Left forelimb (tissue), 1 donor: Measurements from ENCODE around the gene FGGY.
A peak's percentile ranks its signal among the peaks of the same experiment; 100 is the strongest.

Source experiments
- DNase-seq: peaks from one replicate; pipeline ENCODE4 v3.0.0-alpha.2; 2018; ENCODE audit warnings: low spot score

FGGY gene

GRCh38 chr1:59384443-59384842 is 87.5 kb downstream of the FGGY start:
- no peak for DNase-seq

- no peak for DNase-seq
Observed at GRCh38 chr1:59388191-59388590, 91.3 kb downstream of the FGGY start.

- no peak for DNase-seq
Observed at GRCh38 chr1:59389847-59390246, 93.0 kb downstream of the FGGY start.

GRCh38 chr1:59390307-59390706 is 93.4 kb downstream of the FGGY start:
- no peak for DNase-seq

DNA sequence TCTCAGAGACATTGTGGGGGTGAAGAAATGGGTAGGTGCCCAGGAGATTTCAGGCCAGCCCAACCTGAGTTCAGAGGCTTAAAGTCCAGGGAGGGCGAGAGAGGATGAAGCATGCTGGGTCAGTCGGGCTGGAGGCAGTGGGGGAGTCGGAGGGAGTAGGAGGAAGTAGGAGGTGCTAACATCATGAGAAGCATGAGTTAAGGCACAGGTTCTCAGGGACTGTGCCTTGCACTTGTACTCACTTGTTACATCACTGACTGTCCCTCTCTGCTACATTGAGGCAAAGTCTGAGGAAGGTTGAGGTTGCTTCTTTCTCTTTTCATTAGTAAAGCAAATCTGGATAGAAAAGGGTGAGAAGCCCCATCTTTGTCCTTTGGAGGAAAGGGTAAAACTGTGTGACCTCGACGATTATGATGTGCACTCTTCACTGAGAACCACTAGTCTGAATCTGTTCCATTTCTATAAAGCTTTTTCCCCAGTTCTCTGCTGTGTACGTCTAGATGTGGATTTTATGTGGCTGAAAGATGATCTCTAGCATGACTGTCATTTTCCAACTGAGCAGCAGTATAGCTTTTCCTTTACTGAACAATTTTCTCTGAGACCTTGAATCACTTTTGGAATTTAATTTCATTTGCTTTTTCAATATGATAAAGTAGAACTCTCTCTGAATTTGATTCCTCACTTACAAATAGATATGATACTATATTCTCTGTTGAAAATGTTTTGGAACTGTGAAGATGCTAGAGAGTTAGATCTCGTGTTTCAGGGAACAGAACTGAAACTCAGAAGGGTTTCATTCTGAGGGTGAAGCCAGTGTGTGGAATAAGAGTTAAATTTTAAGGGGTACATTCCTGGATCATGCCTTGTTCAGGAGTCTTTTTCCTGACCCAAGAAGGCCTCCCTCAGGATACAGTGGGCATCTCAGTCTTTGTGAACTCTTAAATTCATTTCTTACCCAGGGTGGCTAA is 94.6 kb downstream of the FGGY start:
- no peak for DNase-seq

- DNase-seq, result peak; percentile 85
Observed at GRCh38 chr1:59393211-59394180, 96.6 kb downstream of the FGGY start.

DNA sequence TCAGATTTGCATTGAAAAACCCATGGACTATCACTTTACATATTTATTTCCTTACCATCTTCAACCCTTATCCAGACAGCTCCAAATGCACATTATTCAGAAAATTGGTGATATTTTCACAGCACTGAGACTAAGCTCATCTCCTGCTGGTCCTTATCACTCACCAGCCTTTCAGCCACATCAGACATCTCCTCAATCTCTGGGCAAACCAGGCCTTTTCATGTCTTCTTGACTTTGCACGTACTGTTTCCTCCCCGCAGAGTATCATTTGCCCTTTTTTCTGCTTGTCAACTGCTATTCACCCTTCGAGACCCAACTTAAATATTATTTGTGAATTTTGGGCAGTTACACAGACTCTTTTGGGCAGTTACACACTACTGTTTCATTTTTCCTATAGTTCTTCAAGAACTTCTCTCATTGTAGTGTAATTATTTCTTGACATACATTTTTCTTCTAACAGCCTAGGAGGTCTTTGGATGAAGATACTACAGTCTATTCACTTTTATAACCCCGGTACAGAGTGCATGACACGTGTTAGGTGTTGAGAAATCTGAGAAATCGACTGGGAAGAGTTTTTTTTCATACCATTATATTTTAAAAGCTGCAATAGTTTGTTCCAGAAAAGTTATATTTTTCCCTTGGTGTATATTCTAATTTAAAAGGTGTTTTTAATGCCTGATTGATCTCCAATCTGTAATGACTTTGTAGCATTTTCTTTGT is 98.0 kb downstream of the FGGY start:
- no peak for DNase-seq

- no peak for DNase-seq
Observed at GRCh38 chr1:59396387-59396786, 99.5 kb downstream of the FGGY start.

DNA sequence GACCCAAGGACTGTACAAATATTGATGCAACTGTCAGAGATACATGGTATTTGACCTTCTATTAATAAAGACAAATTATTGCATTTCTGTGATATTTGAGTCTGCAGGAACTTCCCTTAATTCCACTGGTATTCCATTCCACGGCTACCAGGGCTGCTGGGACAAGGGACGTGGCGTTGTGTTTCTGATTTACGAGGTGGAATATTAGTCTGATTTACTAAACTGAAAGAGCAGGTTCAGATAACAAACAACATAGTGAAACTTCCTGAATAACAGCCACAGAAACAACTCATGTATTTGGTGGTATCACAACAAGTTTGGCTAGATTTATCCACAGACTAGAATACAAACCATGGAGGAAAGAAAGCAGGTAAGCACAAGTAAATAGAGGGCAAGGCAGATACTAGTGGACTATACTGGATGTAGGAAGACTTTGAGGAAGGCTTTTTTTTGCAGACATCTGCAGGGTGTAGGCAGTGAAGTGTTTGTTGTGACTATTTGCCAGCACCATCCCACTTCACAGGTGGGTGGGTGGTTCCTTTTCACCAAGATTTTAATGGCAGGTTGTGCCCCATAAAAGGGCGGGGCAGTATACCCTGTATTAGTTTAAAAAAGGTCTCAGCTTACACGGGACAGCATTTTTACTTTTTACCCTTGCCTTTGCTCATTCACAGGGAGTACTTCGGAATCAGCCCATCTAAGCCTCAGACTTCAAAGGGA is 100.4 kb downstream of the FGGY start:
- no peak for DNase-seq

DNA sequence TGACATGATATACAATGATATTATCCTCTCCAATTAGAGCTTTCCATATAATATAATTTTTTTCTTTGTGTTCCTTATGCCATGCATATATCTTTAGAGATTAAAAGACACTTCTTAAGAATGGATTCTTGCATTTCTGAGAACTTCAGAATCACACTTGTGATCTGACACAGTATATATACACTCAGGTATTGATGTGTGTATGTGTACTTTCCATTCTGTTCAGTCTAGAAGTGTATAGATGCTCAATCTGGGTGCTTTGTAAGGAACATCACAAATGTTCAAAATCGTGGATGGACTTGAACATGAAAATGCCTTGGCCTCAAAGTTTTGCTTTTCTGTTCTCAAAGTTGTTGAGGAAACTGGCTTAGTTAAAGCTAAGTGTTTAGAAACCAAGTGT is 102.7 kb downstream of the FGGY start:
- no peak for DNase-seq

- DNase-seq, result no peak
Observed at GRCh38 chr1:59401581-59401980, 104.7 kb downstream of the FGGY start.

DNA sequence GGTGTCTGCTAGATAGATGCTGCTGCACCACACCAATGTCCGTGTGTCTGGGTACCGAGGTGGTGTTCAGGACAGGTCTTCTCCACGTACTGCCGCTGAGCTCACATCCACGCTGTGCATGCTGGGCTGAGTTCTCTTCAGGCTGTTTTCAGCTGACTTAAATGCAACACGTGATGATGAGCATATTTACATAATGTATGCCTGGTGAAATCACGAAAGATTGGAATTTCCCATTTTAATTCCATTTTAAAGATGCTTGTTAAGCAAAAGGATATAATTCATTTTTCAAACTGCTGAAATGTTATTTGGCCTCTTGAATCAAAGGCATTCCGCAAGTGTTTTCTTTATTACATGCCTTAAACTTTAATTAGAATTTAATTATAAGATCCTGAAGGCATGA is 107.9 kb downstream of the FGGY start:
- no peak for DNase-seq

GRCh38 chr1:59406437-59407164 is 109.7 kb downstream of the FGGY start:
- no peak for DNase-seq

GRCh38 chr1:59408608-59409240 is 111.8 kb downstream of the FGGY start:
- DNase-seq, result no peak

DNA sequence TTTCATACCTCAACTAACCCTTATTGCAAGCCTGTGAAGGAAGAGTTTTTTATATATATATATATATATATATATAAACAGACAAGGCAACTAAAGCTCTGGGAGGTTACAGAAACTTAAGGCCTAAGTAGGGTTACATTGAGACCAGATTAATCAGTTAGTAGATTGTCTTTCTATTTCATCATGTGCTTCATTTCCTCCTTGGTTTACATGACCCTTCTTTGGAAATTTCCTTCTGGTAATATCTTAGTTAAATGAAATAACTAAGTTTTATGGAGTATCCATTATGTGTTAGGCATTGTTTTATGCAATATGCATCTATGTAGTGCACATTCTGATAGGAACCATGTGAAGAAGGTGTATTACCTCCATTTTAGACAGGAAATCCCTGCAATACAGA is 112.7 kb downstream of the FGGY start:
- DNase-seq, result no peak

DNA sequence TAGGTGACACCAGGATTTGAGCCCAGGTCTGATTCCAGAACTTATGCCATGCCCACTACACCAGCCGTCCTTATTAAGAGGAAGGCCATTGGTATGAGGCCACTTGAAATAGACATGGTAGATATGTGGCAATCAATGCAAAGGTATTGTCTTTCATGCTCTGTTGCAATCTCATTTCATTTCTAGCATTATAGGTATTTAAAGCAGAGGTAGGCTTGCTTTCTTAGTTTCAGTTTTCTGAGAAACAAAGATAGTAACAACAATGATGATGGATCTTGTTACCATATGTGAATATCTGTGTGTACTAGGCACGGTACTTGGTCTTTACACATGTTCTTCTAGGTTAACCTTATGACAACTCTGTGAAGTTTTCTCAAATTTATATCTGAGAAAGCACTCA is 113.1 kb downstream of the FGGY start:
- DNase-seq, result no peak

DNA sequence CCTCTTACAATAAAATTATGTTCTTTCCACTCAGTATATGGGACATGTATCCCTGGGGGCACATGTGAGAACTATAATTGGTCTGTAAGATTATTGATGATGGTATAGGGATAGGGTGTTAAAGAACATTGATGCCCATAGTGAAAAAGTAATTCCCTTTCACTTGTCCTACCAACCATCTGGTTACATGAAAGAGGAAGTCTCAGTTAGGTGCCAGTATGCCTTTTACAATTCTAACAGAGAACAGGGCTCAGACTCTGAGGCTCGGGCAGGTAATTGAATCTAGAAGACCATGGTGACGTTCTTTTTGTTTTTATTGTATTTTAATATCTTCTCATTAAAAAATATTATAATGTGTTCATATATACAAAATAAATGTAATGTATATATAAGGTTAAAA is 113.6 kb downstream of the FGGY start:
- no peak for DNase-seq

- DNase-seq, result no peak
Observed at GRCh38 chr1:59411147-59411546, 114.3 kb downstream of the FGGY start.

DNA sequence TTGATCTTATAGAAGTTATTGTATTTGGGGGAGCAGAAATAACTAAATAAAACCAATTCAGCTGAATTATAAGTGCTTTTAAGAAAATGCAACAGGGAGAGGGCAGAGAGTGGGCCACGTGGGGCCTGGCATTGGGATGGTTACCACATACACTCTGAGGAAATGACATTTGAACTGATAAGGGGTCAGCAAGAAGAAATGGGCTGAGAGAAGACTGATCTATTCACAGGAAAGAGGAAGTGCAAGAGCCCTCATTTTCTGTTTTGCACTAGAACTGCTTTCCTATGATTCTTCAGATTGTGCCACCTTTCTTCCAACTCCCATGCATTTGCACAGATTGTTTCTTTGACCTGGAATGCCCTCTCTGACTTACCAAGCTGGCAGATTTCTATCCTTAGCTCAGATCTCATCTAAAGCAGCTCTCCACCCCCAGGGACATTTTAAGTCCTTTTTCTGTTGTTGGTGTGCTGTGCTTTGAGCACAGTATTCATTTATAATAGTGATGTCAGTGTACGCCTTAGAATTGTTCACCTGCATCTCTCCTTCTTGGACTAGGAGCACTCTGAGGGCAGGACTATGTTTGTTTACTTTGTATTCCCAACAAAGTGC is 115.9 kb downstream of the FGGY start:
- no peak for DNase-seq

DNA sequence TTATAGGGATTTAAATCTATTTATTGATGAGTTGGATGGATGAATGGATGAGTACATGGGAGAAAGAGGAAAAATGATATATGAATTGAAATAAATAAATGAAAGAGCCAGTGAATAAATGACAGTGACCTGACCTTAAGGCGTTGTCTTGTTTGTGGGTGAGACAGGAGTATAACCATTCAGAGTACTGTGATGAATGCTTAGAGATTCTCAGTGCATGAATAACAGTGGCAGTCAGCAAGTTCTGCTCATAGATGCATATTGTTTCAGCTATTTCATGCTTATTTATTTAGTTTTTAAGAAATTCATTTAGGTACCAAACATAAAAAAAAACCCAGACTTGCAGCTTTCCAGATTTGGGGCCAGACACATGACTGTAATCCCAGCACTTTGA is 116.4 kb downstream of the FGGY start:
- DNase-seq, result no peak
